Measurements from ENCODE around the gene KPNA1. TPM values are rescaled to one million over a fixed set of nuclear protein-coding genes. Genes with fewer than 3 reads are reported as not detected.

KPNA1 gene
- total and polyA plus RNA-seq, 4 donors: 20.7 to 42.0 (median 23.5) TPM

- no peak for TF ChIP-seq GABPA (IDR thresholded peaks at IDR 0.05 in 1 of 2, conservative IDR thresholded peaks at IDR 0.05 in 1 of 2)
- no peak for TF ChIP-seq HNF4G (IDR thresholded peaks at IDR 0.05)
- no peak for TF ChIP-seq FOXA1 (IDR thresholded peaks at IDR 0.05)
- peak; percentile 38 to 60 for TF ChIP-seq HNF4A (conservative IDR thresholded peaks at IDR 0.05)
- peak; percentile 14 for TF ChIP-seq SP1 (IDR thresholded peaks at IDR 0.05)
- TF ChIP-seq FOXA2 (IDR thresholded peaks at IDR 0.05): no peak
- no peak for TF ChIP-seq YY1 (IDR thresholded peaks at IDR 0.05)
- TF ChIP-seq, protein P1, sequence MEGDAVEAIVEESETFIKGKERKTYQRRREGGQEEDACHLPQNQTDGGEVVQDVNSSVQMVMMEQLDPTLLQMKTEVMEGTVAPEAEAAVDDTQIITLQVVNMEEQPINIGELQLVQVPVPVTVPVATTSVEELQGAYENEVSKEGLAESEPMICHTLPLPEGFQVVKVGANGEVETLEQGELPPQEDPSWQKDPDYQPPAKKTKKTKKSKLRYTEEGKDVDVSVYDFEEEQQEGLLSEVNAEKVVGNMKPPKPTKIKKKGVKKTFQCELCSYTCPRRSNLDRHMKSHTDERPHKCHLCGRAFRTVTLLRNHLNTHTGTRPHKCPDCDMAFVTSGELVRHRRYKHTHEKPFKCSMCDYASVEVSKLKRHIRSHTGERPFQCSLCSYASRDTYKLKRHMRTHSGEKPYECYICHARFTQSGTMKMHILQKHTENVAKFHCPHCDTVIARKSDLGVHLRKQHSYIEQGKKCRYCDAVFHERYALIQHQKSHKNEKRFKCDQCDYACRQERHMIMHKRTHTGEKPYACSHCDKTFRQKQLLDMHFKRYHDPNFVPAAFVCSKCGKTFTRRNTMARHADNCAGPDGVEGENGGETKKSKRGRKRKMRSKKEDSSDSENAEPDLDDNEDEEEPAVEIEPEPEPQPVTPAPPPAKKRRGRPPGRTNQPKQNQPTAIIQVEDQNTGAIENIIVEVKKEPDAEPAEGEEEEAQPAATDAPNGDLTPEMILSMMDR (IDR thresholded peaks at IDR 0.05; ENCODE audit: low read depth, low read length, missing input control): no peak
- peak in 1 of 2 donors; percentile 4 for TF ChIP-seq RXRA (IDR thresholded peaks at IDR 0.05)
- TF ChIP-seq, protein P2, sequence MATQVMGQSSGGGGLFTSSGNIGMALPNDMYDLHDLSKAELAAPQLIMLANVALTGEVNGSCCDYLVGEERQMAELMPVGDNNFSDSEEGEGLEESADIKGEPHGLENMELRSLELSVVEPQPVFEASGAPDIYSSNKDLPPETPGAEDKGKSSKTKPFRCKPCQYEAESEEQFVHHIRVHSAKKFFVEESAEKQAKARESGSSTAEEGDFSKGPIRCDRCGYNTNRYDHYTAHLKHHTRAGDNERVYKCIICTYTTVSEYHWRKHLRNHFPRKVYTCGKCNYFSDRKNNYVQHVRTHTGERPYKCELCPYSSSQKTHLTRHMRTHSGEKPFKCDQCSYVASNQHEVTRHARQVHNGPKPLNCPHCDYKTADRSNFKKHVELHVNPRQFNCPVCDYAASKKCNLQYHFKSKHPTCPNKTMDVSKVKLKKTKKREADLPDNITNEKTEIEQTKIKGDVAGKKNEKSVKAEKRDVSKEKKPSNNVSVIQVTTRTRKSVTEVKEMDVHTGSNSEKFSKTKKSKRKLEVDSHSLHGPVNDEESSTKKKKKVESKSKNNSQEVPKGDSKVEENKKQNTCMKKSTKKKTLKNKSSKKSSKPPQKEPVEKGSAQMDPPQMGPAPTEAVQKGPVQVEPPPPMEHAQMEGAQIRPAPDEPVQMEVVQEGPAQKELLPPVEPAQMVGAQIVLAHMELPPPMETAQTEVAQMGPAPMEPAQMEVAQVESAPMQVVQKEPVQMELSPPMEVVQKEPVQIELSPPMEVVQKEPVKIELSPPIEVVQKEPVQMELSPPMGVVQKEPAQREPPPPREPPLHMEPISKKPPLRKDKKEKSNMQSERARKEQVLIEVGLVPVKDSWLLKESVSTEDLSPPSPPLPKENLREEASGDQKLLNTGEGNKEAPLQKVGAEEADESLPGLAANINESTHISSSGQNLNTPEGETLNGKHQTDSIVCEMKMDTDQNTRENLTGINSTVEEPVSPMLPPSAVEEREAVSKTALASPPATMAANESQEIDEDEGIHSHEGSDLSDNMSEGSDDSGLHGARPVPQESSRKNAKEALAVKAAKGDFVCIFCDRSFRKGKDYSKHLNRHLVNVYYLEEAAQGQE (IDR thresholded peaks at IDR 0.05): no peak
- TF ChIP-seq NR2F2 (IDR thresholded peaks at IDR 0.05): no peak
- TF ChIP-seq, protein P3, sequence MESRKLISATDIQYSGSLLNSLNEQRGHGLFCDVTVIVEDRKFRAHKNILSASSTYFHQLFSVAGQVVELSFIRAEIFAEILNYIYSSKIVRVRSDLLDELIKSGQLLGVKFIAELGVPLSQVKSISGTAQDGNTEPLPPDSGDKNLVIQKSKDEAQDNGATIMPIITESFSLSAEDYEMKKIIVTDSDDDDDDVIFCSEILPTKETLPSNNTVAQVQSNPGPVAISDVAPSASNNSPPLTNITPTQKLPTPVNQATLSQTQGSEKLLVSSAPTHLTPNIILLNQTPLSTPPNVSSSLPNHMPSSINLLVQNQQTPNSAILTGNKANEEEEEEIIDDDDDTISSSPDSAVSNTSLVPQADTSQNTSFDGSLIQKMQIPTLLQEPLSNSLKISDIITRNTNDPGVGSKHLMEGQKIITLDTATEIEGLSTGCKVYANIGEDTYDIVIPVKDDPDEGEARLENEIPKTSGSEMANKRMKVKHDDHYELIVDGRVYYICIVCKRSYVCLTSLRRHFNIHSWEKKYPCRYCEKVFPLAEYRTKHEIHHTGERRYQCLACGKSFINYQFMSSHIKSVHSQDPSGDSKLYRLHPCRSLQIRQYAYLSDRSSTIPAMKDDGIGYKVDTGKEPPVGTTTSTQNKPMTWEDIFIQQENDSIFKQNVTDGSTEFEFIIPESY (IDR thresholded peaks at IDR 0.05): no peak
- TF ChIP-seq ATF3 (IDR thresholded peaks at IDR 0.05): no peak
- TF ChIP-seq, protein P4, sequence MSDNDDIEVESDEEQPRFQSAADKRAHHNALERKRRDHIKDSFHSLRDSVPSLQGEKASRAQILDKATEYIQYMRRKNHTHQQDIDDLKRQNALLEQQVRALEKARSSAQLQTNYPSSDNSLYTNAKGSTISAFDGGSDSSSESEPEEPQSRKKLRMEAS (IDR thresholded peaks at IDR 0.05): no peak
- no peak for TF ChIP-seq RAD21 (IDR thresholded peaks at IDR 0.05)
- no peak for TF ChIP-seq EGR1 (IDR thresholded peaks at IDR 0.05; ENCODE audit: low read depth in 2 of 2)
- TF ChIP-seq TAF1 (conservative IDR thresholded peaks at IDR 0.05): no peak
- H3K4me3 ChIP-seq (ENCODE audit: low read depth in 1 of 3, low read length in 3 of 3): no peak overlapping the region
These were observed 124.1 kb downstream of the KPNA1 start for GRCh38 chr3:122390665-122391064.

More at GRCh38 chr3:122390665-122391064, 124.1 kb downstream of the KPNA1 start:
- Histone ChIP-seq H3K4me1 (ENCODE audit: control insufficient read depth in 4 of 4, insufficient read depth in 4 of 4, low read length in 3 of 4) (peaks cover 8 to 54% (median 43%) of the 10 kb centered on the region in 4 donors), H3K9me3 (ENCODE audit: control insufficient read depth in 4 of 4, low read length in 3 of 4) (no peaks in the 10 kb centered on the region), H3K9ac (ENCODE audit: low read depth in 1 of 2, low read length in 2 of 2) (no peak overlapping the region), H3K36me3 (ENCODE audit: control insufficient read depth in 4 of 4, insufficient read depth in 3 of 4, low read depth in 1 of 4, low read length in 3 of 4) (no peaks in the 10 kb centered on the region), H3K27ac (ENCODE audit: low read depth in 1 of 2, low read length in 2 of 2) (peak overlapping the region; percentile 13 to 52), H3K27me3 (ENCODE audit: control insufficient read depth in 4 of 4, insufficient read depth in 4 of 4, low read length in 3 of 4) (no peaks in the 10 kb centered on the region)
- no peak for DNase-seq (ENCODE audit: low spot score)
- WGBS: 38% methylated on average over 4 of the region's 4 CpGs
